Right ventricle myocardium inferior (tissue), 1 donor: ENCODE data around the gene CFAP54. TPM values are rescaled to one million over a fixed set of nuclear protein-coding genes. Genes with fewer than 3 reads are reported as not detected.
"Not testable (repeated sequence)": the region's sequence is repeated elsewhere in the genome, so short reads cannot be mapped to it uniquely, and the experiment has no call there.

Source experiments
- ATAC-seq: fragments of 200-7000 bp; cut with Tn5 transposase; one replicate; pipeline ENCODE4 v1.9.1; 2020; ENCODE audit warnings: mild to moderate bottlenecking, moderate library complexity
- DNase-seq: peaks from one replicate; pipeline ENCODE4 v3.0.0; 2021; ENCODE audit errors: missing footprints
- intact Hi-C: fragments of 100-400 bp; cut with DNase I; formaldehyde crosslinking; loops from one replicate; pipeline ENCODE4 v1.11.0; 2022
- total RNA-seq: library from RNA; stranded (reverse); fragmentation: NEBNext Ultra II Directional; extraction: Animal tissue kit (Norgen Biotek cat#: 25700); gene quantifications from one replicate; pipeline ENCODE4 v1.2.1, GENCODE V29; 2021
- donor health status: DM: no; HTN: yes; CAD: no; lungs with severe emphysema.

CFAP54 gene
- total RNA-seq, 1 donor from 2014 or later, result 0.22 TPM

DNA sequence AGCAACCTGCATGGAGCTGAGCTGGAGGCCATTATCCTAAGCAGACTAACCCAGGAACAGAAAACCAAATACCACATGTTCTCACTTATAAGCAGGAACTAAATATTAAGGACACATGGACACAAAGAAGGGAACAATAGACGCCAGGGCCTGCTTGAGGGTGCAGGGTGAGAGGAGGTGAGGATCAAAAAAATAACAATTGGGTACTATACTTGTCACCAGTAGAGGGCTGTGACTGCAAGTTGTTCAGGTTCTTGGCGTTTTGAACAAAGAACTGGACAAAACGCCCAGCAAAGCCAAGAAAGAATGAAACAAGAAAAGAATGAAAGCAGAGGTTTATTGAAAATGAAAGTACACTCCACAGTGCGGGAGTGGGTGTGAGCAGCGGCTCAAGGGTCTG, 209.1 kb downstream of the CFAP54 start:
- intact Hi-C loops, result no loop called here
- no peak for ATAC-seq
- no peak for DNase-seq

DNA sequence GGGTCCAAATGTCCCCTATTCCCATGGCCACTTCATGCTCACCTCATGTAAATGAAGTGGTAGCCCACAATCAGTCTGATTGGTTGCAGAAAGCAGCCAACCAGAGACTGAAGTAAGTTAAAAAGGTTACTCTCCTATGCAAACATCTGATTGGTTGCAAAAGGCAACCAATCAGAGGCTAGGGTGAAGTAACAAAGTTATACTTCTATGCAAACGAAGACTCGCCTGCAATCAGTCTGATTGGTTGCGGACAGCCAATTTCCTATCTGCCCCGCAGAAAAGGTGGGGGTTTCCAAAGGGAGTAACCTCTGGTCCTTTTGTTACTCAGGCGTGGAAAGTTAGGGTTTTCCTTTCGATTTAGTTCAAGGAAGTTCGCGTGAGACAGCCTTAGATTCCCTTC, 209.6 kb downstream of the CFAP54 start:
- no peak for ATAC-seq
- intact Hi-C loops, result no loop called here
- DNase-seq, result no peak

DNA sequence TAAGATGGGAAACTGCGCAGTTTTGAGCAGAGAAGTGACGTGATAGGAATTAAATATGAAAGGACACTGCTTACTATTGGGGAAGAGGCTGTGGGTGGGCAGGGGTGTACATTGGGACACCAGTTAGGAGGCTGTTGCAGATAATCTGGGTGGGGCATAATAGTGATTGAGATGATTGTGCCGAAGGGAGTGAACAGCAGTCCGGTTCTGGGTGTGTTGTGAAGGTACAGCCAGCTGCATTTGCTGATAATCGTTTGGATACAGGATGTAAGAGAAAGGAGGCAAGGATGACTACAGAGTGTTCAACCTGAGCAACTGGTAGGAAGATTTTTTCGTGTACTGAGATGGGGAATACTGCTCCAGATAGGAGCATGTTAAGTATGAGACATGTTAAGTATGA, 212.5 kb downstream of the CFAP54 start:
- no peak for ATAC-seq
- DNase-seq, result no peak
- intact Hi-C loops, result no loop called here

DNA sequence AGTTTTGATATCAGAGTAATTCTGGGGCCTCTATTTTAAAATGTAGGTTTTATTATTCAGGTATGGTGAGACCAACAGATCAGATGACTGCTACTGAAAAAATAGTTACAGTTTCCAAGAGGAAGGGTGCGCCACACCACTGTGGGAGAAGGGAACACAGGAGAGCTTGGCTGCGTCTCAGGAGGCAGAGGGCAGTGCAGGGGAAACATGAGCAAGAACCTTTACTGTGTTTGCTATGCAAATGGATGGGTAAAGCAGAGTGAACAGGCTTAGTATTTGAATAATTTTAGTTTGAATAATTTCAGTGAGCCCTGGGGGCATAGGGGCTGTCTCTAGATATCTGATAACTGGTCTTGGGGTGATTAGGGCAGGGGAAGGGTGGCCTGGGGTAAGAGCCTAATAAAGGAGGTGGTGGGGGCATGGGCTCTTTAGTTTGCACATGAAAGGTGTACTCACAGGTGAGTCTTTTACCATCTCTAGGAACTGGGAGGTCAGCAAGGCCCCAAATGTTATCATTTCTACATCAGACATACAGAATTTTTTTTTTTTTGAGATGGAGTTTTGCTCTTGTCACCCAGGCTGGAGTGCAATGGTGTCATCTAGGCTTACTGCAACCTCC, 220.9 kb downstream of the CFAP54 start:
- no peak for ATAC-seq

DNA sequence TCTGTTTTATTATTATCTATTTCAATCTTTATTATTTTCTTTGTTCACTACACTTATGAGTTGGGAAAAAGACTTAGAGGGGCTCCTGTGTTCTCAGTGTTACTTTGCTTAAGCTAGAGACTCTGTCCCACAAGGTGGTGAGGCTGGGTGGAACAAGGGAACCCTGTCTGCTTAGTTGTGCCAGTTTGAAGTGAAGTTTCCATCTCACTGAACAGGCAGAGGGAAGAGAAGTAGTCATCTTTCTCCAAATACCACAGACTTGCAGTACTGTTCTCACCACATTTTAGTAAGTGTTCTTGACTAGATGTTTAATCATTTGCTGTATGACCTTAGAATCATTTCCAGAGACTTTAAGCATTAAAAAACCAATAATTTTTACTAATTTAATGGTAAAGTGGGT, 222.0 kb downstream of the CFAP54 start:
- DNase-seq, result no peak
- intact Hi-C loops, result no loop called here
- ATAC-seq, result no peak

More for the DNA sequence above, 220.9 kb downstream of the CFAP54 start:
- no peak for DNase-seq
- intact Hi-C loops, result no loop called here

DNA sequence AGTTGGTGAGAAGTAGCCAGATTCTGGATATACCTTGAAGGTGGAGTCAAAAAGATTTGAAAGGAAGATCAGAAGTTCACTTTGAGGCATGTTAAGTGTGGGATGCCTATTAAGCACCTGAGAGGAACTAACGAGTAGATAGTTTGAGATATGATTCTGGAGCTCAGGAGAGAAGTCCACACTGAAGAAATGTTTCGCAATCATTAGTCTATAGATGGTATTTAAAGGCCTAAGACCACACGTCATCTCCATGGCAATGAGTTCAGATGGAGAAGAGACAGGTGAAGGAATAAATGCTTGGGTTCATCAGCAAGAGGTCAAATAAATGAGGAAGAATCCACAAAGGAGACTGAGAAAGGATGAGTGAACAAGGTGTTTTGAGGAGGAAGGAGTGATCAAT, 224.8 kb downstream of the CFAP54 start:
- intact Hi-C loops, result no loop called here
- no peak for ATAC-seq
- DNase-seq, result no peak

DNA sequence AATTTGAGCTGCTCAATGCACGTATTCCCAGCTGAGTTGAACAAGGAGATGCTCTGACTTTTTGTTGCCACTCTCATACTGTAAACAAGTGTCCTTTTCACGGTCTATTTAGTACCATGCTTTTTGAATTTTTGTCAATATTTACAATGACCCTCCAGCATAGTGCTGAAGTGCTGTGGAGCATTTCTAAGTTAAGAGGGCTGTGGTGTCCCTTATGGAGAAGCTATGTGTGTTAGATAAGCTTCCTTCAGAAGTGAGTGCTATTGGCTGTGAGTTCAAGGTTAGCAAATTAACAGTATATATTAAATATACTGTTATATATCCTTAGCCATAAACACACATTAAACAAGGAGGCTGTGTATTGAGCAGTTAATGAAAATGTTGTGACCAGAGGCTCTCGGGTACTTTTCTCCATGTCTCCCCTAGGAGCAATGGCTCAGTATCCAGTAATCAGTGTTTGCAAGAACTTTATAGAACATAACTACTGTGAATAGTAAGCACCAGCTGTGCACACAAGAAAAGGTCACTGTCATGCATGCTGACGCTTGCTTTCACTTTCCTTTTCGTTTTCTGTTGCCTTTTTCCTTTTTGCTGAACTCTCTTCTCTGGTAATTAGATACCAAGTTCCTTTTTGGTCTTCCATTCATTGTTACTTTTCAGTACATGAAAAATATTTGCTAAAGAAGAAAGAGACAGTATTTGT, 230.4 kb downstream of the CFAP54 start:
- intact Hi-C loops, result no loop called here
- ATAC-seq, result no peak

DNA sequence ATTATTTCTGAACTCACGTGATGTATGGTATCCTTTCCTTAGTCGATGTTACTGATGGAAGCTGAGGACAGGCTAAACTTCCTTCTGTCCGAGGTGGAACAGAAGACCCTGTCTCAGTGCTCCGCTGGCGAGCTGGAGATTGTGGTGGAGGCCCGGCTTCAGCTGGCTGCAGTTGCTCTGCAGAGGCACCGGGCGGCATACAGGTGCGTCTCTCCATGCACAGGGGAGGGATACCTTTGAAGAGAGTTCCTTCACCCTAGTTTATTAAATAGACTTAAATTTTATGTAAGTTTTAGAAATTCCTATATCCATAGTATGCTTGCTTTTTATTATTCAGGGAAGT, 231.0 kb downstream of the CFAP54 start:
- ATAC-seq (no peak), DNase-seq (peak; percentile 65)
- intact Hi-C loops, result no loop called here

More for the DNA sequence above, 230.4 kb downstream of the CFAP54 start:
- DNase-seq, result no peak

DNA sequence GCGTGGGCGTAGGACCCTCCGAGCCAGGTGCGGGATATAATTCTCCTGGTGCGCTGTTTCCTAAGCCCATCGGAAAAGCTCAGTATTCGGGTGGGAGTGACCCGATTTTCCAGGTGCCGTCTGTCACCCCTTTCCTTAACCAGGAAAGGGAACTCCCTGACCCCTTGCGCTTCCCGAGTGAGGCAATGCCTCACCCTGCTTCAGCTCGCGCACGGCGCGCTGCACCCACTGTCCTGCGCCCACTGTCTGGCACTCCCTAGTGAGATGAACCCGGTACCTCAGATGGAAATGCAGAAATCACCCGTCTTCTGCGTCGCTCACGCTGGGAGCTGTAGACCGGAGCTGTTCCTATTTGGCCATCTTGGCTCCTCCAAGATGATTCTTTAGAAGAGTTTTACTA, 240.1 kb downstream of the CFAP54 start:
- DNase-seq, ATAC-seq, intact Hi-C loops: not testable (repeated sequence)

DNA sequence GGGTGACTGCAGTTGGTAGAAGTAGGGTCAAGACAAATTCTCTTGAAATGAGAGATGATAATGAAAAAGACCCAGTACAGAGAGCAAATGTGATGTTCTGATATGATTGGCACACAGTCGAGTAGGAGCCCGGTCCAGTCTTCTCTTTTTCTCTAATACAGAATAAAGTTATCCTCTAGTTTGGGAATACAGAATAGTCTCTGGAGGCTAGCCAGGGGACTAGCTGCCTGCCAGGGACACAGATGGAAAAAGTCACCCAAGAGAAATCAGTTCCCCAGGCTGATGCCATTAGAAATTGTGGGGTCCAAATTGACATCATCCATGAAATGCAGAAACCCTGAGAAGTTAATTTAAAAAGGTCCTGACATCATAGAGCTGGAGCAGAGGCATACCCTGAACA, 240.5 kb downstream of the CFAP54 start:
- intact Hi-C loops, result no loop called here
- ATAC-seq (no peak), DNase-seq (no peak)

DNA sequence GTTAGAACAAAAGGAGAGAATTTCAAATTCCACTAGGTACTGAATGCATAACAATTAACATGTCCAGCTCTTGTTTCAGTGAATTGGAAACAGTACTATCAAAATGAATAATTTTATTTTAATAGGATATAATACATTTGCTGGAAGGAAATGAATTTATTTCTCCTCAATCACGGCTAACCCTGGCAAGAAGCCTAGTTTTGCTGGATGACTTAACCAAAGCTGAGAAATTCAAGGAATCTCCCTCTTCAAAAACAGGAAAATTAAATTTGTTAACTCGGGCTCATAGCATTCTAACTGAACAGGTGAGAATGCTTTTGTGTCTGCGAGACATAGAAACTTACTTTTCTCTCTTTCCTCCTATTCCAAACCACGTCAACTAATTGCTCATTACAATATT, 254.2 kb downstream of the CFAP54 start:
- intact Hi-C loops, result no loop called here
- ATAC-seq, result no peak
- DNase-seq, result no peak

DNA sequence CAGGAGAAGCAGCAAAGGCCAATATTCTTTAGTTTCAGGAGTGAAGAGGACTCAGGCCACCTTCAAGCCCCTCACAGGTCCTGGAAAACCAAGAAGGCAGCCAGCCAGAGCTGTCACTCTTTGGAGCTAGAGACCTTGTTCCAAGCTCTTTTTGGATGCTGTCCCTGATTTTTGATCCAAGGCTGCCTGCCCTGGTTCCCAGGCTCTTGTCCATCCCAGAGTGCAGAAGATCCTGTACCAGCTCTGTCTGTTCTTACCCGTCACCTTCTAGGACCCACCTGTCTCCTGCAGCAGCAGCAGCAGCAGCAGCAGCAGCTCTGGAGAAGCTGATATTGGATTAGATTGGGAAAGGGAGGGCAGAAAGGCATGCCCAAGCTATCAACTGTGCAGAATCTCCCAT, 260.6 kb downstream of the CFAP54 start:
- DNase-seq (no peak), ATAC-seq (no peak)
- intact Hi-C loops, result no loop called here

DNA sequence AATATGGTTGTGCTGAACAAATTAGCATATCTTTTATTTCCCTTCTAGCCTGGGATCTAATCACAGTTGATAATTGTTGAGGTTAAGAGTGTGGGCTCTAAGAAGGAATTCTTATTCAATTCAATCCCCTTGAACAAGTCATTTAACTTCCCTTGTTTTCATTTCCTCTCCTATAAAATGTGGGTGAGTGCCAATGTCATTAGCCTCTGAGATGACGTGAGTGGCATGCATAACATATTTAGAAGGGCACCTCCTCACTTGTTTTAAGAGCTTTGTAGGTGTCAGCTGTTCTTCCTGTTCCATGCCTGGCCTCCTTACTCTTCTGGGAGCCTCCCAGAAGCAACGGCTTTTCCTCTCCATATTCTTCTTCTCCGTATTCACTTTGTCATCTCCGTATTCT, 262.2 kb downstream of the CFAP54 start:
- intact Hi-C loops, result no loop called here
- DNase-seq (no peak), ATAC-seq (no peak)

DNA sequence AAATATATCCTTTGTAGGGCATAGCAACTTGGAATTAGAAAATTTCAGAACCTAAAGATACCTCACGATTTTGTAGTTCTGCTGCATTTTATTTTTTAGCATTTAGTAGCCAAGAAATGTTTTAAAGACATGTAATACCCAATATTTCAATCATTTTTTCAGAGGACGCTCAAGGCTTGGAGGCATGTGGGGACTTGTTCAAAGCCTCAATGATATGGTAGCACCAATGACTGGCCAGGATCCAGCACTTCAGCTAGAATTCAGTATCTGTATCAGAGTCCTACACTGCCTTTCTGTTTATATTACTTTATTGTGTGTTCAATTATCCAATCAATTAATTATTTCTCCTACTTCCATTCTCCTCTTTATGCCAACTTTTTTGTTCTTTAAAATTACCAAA, 262.8 kb downstream of the CFAP54 start:
- ATAC-seq (no peak), DNase-seq (no peak)
- intact Hi-C loops, result no loop called here

DNA sequence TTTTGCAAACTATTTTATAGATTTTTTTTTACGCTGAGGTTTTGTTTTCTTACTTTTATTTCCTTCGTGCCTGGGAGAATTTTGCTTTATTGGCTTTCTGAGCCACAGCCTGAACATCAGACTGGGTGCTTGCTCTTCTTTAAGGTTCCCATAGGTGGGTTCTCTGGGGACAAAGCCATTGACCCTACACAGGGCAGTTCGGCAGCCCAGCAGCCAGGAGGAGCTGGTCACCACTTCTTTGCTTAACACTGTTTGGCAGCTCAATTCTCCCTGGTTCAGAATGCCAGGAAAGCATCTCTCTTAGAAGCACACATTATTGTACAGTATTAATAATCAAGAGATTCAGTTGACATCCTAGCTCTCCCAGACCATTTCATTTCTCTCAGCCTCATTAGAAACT, 276.9 kb downstream of the CFAP54 start:
- intact Hi-C loops, result no loop called here
- no peak for ATAC-seq
- no peak for DNase-seq

DNA sequence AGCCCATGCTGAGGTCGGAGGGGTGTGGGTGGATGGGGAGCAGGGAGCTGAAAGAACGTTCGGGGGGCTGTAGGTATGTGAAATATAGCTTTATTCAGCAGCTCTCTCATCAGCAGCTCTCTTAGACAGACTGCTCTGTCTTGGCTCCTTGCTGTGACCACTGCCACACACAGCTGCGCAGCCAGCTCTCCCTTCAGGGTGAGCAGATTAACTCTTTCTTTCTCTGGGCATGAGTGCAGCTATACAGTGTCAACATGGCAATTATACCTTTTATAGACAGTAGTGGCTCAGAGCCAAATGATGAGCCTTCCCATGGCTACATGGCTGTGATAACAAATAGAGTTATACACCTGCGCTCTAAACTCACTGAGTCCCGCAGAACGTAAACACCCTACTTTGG, 280.0 kb downstream of the CFAP54 start:
- intact Hi-C loops, result no loop called here
- no peak for DNase-seq
- no peak for ATAC-seq

DNA sequence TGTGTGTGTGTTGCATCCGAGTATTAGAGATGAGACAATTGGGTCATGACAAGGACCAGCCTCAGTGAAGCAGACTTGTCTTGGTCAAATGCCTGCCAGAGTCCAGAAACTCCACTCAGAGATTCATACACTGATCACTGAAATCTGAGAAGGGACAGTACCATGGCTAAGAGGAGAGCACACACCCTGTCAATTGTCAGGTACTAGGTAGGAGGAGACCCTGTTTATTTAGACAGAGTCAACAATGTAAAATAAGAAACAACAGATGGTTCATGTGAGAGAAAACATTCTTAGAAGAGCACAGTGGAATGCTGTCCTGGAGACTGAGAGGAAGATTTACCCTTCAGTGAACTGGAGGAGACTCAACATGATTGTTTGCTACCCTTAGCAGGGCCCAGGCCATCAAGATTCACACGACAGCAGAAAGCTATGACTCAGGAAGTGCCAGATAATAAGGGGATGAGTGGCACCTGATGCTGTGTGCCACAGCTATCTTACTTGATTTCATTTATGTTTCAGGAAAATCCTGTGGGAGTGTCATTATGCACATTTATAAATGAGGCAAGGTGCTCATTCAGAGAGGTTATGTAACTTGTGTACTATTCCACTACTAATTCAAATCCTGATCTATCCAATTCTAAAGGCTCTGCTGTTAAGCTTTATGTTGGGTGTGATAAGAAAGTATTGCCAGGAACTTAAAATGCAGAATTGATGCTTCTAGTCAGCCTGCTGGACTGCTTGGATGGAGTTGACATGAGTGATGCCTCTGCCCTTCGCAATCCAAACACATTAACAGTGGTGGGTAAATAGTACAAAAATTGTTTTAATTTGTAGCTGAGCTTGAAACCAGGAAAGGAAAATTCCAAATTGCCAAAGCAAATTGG, 281.1 kb downstream of the CFAP54 start:
- DNase-seq, result no peak
- intact Hi-C loops, result no loop called here
- ATAC-seq, result no peak

DNA sequence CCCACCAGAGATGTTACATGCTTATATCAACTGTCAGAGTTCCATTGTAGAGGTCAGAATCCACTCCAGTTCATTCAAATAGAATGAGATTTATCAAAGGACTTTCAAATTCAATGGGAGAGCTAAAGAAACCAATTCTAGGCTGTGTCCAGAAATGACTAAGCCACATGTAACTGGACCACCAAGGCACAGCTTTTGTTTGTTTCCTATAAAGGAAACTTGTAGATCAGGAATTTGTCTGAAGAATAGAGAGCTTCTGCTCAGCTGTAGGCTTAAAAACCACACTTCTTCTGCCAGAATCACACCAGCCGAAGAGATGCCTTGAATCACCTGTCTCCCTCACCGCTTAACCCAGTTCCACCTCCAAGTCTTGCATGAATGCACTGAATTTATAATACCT, 283.7 kb downstream of the CFAP54 start:
- intact Hi-C loops, result no loop called here
- ATAC-seq (no peak), DNase-seq (no peak)

DNA sequence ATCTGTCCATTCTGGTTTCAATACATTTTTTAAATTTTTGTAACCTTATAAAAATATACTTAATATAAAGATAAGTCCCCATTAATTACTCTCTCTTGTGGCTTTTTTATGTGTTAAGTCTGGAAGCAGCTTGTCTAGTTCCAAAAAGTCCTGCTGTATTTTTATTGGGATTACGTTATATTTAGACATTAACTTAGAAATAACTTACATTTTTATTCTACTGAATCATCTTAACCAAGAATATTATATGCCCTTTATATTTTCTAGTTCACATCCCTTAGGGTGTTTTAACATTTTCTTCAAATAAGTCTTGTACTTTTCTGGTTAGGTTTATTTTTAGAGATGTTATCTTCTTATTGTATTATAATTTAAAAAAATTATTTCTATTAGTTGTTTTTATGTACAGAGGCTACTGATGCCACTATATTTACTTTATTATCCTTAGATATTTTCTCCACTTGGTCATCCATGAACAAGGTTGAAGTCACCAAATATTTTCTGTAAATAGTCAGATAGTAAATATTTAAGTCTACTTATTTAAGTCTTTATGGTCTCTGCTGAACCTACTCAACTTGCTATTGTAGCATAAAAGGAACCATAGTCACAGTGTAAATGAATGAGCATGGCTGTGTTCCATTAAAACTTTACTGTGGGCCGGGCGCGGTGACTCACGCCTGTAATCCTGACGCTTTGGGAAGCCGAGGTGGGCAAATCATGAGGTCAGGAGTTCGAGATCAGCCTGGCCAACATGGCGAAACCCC, 285.3 kb downstream of the CFAP54 start:
- DNase-seq (no peak), ATAC-seq (no peak)
- intact Hi-C loops, result no loop called here
